Activated T-cell treated with anti-CD3 and anti-CD28 coated beads for 24 hours (primary cell): Measurements from ENCODE around the gene GAK.
"Not testable (repeated sequence)": the region's sequence is repeated elsewhere in the genome, so short reads cannot be mapped to it uniquely, and the experiment has no call there.

Source experiments
- DNase-seq: peaks from one replicate; pipeline ENCODE4 v3.0.0-alpha.2; 2020; ENCODE audit warnings: low read depth

GAK gene

DNA sequence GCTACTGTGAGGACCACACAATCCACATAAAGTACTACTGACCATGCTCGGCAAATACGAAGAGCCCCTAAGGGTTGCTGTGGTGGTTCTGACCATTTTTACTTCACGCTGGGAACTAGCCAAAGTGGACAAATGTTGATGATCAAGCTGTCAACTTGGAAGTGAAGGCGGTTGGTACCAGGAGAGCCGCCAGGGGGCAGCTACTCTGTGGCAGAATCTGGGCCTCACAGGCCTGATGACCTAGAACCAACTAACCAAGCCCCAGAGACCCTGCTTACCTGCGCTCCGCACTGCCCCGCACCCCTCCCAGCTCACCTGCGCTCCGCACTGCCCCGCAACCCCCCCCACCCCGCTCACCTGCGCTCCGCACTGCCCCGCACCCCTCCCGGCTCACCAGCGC, 5.6 kb downstream of the GAK start:
- no peak for DNase-seq

DNA sequence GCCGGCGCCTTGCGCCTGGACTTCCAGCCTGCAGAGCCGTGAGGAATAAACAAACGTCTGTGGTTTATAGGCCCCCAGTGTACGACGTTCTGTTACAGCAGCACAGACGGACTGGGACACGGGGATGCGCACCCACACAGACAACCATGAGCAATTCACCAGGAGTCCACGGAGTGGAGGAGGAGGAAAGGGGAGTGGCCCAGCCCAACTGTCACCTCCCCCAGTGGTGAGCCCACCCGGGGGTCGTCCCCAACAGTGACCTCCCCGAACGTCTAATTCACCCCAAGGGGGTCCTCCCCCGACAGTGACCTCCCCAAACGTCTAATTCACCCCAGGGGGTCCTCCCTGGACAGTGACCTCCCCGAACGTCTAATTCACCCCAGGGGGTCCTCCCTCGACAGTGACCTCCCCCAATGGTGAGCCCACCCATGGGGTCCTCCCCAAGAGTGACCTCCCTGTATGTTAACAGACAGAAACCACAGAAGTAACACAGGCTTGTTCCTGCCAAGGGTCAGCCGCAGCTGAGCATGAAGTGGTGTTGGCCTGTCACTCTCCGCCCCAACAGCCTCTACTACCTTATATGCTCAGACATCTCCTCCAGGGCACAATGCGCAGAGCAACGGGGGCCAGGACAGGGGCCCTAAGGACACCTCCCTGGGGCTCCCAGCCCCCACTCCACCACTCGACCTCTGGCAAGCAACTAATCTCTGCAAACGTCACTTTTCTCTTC, 6.2 kb downstream of the GAK start:
- DNase-seq: no peak

DNA sequence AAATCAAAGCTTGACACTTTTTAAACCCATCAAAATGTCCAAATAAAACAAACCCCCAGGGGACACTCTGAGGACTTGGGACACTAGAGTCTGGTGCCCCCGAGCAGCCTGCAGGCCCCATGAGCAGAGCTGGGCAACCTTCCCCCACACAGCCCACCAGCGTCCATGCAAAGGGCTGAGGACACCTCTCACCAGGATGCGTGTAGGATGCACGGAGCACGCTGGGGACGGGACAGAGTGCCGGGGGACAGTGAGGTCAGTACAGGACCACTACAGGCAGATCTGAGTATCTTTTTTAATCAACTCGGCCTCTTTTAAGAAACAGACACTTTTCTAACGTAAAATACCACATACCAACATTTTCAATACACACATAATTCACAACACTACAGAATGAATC, 6.9 kb downstream of the GAK start:
- no peak for DNase-seq

DNA sequence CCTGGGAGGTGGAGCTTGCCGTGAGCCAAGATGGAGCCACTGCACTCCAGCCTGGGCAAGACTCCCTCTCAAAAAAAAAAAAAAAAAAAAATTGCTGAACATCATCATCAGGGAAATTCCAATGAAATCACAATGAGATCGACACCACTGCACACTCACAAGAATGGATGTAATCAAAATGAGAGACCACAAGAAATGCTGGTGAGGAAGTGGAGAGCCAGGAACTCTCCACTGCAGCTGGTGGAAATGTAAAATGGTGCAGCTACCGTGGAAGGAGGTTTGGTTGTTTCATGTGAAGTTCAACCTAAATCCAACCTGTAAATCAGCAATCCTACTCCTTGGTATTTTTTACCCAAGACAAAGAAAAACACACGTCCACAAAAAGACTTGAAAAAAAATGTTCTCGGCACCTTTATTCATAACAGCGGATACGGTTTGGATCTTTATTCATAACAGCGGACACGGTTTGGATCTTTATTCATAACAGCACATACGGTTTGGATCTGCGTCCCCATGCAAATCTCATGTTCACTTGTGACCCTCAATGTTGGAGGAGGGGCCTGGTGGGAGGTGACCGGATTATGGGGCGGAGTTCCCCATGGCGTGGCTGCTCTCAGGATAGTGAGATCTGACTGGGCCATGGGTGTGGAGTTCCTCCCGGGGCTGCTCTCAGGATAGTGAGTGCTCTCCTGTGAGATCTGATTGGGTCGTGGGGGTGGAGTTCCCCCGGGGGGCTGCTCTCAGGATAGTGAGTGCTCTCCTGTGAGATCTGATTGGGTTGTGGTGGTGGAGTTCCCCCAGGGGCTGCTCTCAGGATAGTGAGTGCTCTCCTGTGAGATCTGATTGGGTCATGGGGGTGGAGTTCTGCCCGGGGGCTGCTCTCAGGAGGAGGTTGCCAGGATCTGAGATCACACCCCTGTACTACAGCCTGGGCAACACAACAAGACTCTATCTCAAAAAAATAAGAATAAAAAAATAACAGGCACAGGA, 7.7 kb downstream of the GAK start:
- DNase-seq: no peak

DNA sequence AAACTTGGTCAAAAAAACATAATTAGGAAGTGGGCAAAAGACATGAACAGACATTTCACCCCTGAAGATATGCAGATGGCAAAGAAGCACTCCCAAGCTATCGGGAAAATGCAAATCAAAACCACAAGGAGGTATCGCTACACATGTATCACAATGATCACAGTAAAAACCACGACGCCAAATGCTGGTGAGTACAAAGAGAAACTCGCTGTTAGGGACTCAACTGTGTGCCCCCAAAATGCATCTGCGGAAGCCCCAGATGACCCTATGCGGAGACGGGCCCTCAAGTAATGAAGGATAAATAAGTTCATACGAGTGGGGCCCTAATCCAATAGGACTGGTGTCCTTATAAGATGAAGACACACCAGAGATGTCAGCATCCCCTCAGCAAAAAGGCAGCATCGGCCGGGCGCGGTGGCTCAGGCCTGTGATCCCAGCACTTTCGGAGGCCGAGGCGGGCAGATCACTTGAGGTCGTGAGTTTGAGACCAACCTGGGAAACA, 10.2 kb downstream of the GAK start:
- no peak for DNase-seq

DNA sequence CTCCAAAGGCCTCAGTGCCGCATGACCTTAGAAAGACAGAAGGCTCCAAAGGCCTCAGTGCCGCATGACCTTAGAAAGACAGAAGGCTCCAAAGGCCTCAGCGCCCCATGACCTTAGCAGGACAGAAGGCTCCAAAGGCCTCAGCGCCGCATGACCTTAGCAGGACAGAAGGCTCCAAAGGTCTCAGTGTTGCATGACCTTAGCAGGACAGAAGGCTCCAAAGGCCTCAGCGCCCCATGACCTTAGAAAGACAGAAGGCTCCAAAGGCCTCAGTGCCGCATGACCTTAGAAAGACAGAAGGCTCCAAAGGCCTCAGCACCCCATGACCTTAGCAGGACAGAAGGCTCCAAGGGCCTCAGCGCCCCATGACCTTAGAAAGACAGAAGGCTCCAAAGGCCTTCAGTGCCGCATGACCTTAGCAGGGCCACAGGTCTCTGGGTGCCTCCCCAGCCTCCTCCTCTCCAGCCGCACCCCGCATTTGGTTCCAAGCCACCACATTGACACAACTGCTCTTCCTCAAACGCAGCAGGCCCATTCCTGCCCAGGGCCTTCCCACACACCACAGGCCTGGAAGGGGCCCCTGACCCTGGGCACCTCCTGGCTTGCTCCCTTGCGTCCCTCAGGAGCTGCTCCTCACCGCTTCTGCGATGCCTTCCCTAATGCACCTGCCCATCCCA, 13.0 kb downstream of the GAK start:
- DNase-seq: not testable (repeated sequence)

DNA sequence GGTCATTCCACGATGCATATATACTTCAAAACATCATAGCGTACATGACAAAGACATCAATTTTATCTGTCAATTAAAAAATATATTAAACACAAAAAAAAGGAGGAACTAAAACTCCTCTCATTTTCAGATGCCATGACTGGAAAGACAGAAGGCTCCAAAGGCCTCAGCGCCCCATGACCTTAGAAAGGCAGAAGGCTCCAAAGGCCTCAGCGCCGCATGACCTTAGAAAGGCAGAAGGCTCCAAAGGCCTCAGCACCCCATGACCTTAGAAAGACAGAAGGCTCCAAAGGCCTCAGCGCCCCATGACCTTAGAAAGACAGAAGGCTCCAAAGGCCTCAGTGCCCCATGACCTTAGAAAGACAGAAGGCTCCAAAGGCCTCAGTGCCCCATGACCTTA, 13.5 kb downstream of the GAK start:
- not testable (repeated sequence) for DNase-seq

DNA sequence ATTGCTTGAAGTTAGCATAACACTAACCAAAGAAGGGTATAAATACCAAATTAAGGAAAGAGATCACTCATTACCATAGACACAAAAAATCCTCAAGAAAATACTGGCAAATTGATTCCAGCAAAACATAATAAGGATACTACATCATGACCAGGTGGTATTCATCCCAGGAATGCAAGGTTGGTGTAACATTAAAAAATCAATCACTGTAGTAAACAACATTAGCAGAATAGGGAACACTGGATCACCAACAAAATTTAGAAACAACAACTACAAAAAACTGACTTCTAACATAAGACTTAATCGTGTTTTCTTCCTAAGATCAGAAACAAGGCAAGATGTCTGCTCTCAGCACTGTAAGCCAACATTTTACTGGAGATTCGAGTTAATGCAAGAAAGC, 14.1 kb downstream of the GAK start:
- no peak for DNase-seq

DNA sequence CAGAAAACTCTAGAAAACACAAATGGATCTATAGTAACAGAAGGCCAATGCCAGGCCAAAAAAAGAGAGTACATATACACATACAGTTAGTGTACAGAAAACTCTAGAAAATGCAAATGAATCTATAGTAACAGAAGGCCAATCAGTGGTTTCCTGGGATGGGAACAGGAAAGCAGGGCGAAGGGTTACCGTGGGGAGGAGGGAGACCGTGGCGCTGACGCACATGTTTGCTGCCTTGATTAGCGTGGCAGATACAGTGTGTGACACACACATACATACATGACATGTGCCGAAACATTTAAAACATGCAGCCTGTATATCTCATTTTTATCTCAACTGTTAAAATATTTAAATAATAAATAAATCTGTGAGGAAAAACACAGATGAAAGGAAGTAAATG, 14.7 kb downstream of the GAK start:
- DNase-seq: no peak

DNA sequence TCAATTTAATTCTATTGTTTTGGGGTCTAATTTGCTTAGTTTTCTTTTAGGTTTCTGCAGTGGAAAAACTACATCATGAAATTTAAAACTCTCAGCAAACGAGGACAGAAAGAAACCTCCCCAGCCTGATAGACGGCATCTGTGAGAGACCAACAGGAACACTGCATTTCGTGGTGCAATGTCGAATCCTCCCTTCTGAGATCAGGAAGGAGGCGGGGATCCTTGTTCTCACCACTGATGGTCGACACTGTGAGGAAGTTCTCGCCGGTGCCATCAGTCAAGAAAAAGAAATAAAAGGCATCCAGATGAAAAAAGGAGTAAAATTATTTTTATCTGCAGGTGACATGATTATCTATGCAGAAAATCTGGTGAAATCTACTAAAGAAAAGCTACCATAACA, 16.5 kb downstream of the GAK start:
- DNase-seq: no peak

DNA sequence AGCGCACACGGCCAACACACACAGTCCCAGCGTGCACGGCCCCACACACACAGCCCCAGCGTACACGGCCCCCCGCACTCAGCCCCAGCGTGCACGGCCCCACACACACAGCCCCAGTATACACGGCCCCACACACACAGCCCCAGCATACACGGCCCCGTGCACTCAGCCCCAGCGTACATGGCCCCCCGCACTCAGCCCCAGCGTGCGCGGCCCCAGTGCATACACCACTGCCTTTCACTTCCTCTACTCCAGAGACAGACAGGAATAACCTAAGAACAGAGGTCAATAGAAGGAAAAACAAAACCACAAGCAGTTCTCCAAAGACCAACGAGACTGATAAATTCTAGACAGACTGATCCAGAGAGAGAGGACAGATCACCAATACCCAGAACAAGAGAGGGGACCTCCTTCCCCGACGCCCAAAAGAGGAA, 17.1 kb downstream of the GAK start:
- no peak for DNase-seq

DNA sequence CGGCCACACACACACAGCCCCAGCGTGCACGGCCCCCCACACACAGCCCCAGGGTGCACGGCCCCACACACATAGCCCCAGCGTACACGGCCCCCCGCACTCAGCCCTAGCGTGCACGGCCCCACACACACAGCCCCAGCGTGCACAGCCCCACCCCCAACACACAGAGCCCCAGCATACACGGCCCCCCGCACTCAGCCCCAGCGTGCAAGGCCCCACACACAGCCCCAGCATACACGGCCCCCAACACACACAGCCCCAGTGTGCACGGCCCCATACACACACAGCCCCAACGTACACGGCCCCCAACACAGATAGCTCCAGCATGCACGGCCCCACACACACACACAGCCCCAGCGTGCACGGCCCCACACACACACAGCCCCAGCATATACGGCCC, 17.6 kb downstream of the GAK start:
- no peak for DNase-seq

DNA sequence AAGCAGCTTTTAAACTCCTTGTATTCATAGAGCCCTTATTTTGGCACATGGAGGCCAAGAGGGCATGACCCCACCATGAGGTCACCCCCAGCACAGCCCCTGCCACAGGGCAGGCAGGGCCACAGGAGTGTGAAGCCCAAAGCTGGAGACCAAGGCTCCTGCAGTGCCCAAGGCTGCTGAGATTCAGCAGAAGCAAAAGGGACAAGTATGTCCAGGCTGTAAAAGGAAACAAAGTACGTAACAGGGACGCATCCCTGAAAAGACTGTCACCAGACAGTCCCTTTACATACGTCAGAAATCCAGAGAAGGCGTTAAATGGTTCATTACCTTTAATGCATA, 18.9 kb downstream of the GAK start:
- DNase-seq: no peak

DNA sequence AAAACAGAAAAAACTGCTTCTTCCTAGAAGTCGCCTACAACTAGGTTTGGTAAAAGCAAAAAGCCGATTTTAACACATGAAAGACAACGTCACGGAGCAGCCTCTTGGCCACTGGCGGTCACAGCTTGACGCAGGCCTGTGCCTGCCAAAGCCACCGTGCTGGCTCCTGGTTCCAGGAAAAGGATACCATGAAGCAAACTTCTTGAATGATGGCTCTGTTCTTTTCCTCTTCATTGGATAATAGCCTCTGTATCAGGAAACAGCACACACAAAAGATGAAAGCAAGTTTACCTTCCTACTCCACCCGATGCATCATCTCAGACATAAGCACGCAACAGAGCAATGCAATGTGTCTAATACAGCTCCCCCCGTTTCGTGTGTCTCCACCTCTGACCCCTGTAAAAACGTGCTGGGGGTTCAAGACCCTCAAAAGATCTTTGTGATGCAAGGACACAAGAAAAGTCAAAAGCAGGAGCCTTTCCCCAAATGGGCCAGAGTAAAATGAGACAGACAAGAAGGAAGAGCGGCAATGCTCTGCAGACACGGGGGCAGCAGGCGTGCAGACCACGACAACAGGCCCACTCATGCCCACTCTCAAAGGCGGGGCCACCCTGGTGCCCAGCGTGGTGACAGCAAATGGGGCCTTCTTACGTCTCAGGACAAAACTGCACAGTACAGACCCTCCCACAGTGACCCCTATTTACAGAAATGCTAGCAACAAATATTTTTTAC, 19.4 kb downstream of the GAK start:
- DNase-seq: no peak

DNA sequence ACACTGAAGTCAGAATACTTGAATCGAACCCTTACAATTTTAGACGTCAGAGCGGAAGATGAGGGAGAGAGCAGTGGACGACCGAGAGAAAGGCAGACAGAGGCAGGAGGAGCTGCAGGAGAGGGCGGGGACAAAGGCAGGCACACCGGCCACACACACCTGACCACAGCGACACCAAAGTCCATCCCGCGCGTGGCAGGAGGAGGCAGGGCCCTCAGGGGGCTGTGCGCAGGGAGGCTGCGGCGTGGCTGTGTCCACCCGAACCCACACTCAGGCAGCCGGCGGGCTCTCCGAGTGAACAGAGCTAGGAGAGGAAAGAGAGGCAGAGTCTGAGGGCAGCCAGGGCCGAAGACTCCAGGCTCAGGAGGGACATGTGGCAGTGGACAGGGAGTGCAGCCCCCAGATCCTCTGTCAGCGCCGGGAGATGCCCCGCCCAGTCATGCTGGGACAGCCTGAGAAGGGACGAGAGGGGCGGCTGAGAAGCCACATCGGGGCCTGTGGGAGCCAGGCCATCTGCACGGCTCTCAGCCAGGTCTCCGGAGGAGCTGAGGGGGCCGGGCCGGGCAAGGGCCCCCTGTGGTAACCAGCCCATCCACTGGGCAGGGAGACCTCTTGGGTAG, 20.1 kb downstream of the GAK start:
- no peak for DNase-seq

DNA sequence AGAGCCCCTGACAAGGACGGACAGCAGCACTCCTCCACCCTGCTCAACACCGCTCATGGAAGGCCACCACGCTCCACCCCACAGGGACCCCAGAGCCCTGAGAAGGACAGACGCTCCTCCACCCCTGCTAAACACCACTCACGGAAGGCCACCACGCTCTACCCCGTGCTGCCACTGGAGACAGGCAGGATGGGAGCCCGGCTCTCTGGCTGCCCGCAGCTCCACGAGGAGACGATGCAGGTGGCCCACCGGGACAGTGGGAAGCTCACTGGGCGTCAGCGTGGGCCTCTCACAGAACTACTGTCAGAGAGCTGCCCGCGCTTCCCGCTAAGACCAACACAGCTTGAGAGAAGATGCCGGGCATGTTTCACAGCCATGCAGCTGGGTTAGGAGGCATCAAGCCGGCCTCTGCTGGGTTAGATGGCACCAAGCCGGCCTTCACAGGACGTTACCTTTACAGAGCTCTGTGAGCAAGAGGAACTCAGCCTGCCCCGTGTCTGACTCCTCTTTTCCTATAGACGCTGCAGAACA, 20.8 kb downstream of the GAK start:
- no peak for DNase-seq

DNA sequence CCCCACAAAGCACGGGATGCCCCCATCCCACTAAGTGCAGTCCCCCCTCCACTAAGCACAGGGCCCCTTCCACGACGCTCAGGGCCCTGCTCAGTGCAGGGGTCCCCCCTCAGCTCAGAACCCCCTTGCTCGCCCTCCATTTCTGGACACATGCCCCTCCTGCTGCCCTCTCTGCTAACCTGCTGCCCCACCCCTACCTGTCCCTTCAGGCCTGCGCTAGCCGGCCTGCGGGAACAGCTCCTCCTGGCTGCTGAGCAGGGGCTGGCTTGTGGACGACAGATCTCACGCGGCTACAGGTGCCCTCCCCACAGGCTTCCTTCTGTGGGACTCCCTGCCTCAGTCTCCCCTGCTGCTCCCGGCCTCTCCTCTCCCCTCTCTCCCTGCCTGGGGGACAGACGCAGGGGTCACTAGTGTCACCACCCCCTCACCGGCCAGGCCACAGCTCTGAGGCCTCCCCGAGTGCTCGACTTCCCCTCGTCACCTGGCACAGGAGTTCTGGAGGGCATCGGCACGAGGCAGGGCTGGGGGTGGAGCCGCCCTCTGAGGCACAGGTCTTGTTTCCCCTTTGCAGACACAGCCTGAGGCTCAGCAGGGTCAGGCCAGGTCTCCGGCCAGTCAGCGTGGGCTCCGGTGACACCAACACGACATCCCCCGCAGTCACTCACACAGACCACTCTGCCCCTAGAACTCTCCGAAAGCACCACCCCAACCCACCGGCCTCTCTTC, 21.6 kb downstream of the GAK start:
- no peak for DNase-seq

DNA sequence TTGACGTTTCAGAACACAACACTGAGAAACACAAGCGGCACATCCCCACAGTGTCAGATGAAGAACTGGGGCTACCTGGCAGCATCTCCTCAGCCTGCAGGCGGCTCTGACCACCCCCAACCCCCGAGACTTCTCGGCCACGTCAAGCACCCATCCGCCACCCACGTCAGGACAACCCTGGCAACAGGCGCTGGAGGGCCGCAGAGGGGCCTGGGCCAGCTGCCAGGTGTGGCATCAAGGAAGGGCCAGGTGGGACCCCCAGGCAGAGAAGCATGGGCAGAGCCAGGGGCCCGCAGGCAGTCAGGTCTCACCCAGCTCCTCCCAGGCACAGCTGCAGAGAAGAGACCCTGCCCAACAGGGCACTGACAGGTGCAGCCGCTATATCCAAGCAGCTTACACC, 22.3 kb downstream of the GAK start:
- no peak for DNase-seq

DNA sequence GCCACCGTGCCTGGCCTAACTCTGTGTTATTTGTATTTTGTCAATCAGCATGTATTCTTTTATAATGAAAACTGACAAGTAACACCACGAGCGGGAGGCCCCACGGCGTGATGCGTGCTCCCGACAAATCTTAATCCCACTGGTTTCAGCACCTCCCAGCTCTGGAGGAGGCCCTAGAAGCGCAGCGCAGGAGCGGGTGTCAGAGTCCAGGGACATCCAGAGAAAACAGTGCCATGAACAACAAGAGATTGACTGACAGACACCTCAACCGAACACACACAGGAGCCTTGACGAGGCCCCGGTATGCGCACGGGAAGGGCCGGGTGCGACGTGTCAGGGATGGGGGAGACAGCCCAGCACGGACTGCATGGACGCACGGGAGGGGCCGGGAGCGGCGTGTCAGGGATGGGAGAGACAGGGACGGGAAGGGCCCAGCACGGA, 23.0 kb downstream of the GAK start:
- no peak for DNase-seq

DNA sequence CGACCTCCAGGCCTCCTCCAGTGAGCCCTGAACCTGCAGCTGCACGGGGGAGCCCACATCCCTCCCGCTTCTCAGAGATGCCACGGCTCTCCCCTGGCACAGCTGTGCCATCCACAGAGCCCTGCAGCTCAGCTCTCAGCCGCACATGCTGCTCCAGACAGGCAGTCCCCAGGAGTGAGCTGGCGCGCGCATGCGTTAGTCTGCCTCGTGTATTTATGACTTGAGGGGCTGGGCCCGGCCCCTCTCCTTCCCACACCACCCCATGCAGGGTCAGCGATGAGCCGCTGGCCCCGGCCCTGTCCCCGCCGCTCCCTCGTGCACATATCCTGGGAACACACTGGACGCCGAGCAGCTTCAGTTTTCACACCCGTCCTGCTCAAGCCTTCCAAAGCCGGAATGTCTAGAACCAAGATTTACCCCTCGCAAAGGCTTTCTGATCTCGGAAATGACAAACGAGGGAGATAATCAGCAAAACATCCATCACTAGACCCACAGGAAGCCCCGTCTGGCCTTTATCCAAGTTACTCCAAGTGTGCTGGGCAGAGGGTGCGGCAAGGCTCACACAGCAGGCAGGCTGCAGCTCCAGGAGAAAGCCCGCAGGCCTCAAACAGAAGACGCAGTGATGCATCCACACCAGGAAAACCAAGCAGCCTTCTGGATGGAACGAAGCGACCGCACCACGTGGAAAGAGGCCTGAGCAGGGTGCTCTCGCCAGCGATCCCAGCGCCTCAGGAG, 24.3 kb downstream of the GAK start:
- no peak for DNase-seq
